Lower leg skin (tissue), 4 donors: ENCODE measurements around the gene SIPA1. TPM values are rescaled to one million over a fixed set of nuclear protein-coding genes. Genes with fewer than 3 reads are reported as not detected.
A peak's percentile ranks its signal among the peaks of the same experiment; 100 is the strongest.

Experiments used
- DNase-seq, 2 donors: peaks; one replicate each; pipeline ENCODE4 v3.0.0-alpha.2; 2019; ENCODE audit warnings: low spot score in 2 of 2
- H3K4me3 ChIP-seq: fragments of 200-600 bp; sonication (generic); 2 replicates; pipeline ENCODE4 v1.5.1; 2017; ENCODE audit warnings: mild to moderate bottlenecking, low read depth; ENCODE audit not compliant: poor library complexity, severe bottlenecking
- CTCF ChIP-seq, 3 donors: fragments of 450-650 bp; IDR thresholded peaks; one replicate each; pipeline ENCODE4 v1.5.1; 2016; ENCODE audit warnings: antibody characterized with exemption in 3 of 3, mild to moderate bottlenecking in 3 of 3, moderate library complexity in 2 of 3
- POLR2A ChIP-seq, 2 donors: fragments of 450-650 bp; IDR thresholded peaks; one replicate each; pipeline ENCODE4 v1.6.1; 2016 to 2017; ENCODE audit warnings: antibody characterized with exemption in 2 of 2, mild to moderate bottlenecking in 1 of 2, moderate library complexity in 1 of 2
- WGBS, 2 donors: methylation state at CpG; one replicate each; pipeline ENCODE4 v1.1.5; 2018; 5-methylcytosine and 5-hydroxymethylcytosine counted together
- intact Hi-C: fragments of 100-400 bp; cut with DNase I; formaldehyde crosslinking; loops from one replicate; pipeline ENCODE4 v1.15.0; 2023; ENCODE audit warnings: low total_unique reads
- total RNA-seq, 4 donors: library from RNA; depleted of rRNA; stranded (reverse); fragments of >200 nt; gene quantifications; one replicate each; pipeline ENCODE4 v1.1.0, GENCODE V29; 2016

Gene SIPA1
- total RNA-seq, 4 donors from 2014 or later, result 25.3 to 34.4 (median 28.6) TPM

- intact Hi-C loops, result no loop called here
- no peak overlapping the region for H3K4me3 ChIP-seq
- TF ChIP-seq CTCF (IDR thresholded peaks at IDR 0.05) (no peak), POLR2A (IDR thresholded peaks at IDR 0.05) (no peak)
- WGBS, 2 donors, result 67 to 94% methylated on average over 33 to 61 of the region's 68 CpGs
- no peak for DNase-seq
Observed at GRCh38 chr11:65646288-65646957, 8.5 kb downstream of the SIPA1 start.

DNA sequence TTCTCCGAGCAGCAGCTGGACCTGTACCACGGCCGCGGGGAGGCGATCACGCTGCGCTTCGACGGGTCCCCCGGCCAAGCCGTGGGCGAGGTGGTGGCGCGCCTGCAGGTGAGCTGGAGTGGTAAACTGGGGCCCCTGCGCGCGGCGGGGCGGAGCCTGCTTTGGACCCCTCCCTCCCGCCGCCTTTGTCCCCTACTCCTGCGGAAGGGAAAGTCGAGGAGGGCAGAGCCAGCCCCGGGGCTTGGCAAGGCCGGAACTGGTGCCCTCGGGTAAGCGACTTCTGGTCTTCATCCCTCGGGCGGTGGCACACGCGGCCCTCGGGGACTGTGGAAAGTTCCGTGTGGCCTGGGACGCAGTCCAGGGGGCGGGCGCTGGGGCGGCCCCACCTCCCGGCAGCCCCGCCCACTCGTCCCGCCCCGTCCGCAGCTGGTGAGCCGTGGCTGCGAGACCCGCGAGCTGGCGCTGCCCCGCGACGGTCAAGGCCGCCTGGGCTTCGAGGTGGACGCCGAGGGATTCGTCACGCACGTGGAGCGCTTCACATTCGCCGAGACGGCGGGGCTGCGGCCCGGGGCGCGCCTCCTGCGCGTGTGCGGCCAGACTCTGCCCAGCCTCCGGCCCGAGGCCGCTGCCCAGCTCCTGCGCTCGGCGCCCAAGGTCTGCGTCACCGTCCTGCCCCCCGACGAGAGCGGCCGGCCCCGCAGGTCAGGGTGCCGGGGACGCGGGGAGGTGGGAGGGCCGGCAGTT is 9.2 kb downstream of the SIPA1 start:
- 40 to 55% methylated on average over 6 to 70 of the region's 87 CpGs for WGBS, 2 donors
- DNase-seq, result no peak
- peak overlapping the region; percentile 1 for H3K4me3 ChIP-seq
- TF ChIP-seq CTCF (IDR thresholded peaks at IDR 0.05) (no peak), POLR2A (IDR thresholded peaks at IDR 0.05) (no peak)
- intact Hi-C loops, result no loop called here

GRCh38 chr11:65648997-65649493 is 11.1 kb downstream of the SIPA1 start:
- intact Hi-C loops, result no loop called here
- 70 to 74% methylated on average over 11 to 12 of the region's 12 CpGs for WGBS, 2 donors
- no peak overlapping the region for H3K4me3 ChIP-seq
- DNase-seq, result no peak
- no peak for TF ChIP-seq CTCF (IDR thresholded peaks at IDR 0.05)
- no peak for TF ChIP-seq POLR2A (IDR thresholded peaks at IDR 0.05)

DNA sequence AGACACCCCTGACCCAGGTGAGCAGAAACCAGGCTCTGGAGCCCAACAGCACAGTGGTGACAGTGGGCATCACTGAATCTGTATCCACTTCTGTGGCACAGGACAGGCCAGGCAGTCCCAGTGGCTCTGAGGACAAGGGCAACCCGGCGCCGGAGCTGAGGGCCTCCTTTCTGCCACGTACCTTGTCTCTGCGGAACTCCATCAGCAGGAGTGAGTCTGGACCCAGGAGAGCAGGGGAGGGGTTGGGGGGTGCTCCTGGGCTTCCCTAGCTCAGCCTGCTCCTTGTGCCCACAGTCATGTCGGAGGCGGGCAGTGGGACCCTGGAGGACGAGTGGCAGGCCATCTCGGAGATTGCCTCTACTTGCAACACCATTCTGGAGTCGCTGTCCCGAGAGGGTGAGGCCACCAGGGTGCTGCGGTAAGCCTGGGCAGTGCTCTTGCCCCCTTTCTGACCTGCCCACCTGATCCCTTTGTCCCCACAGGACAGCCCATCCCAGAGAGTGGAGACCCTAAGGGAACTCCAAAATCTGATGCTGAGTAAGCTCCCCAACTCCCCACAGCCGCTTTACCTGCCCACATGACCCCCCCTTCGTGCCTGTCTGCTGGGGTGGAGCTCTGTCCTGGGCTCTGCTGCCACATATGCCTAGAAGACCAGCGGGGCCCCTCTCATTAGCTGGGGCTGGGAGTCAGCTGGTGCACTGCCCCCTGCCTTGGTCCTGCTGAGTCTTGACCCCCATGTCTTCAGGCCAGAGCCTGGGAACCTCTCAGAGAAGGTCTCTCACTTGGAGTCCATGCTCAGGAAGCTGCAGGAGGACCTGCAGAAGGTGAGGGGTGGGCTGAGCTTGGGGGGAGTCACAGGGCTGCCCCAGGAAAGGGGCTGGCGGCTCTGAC is 12.0 kb downstream of the SIPA1 start:
- TF ChIP-seq POLR2A (IDR thresholded peaks at IDR 0.05) (no peak), CTCF (IDR thresholded peaks at IDR 0.05) (no peak)
- WGBS, 2 donors, result 77 to 85% methylated on average over 14 to 16 of the region's 16 CpGs
- intact Hi-C loops, result no loop called here
- H3K4me3 ChIP-seq, result no peak overlapping the region
- DNase-seq, result no peak

GRCh38 chr11:65650547-65651338 is 12.8 kb downstream of the SIPA1 start:
- H3K4me3 ChIP-seq, result no peak overlapping the region
- DNase-seq, result no peak
- intact Hi-C loops, result no loop called here
- 48 to 67% methylated on average over 16 to 20 of the region's 20 CpGs for WGBS, 2 donors
- no peak for TF ChIP-seq CTCF (IDR thresholded peaks at IDR 0.05)
- no peak for TF ChIP-seq POLR2A (IDR thresholded peaks at IDR 0.05)
